Stomach (tissue), 19 donors: ENCODE measurements around the gene TTC9C. TPM values are rescaled to one million over a fixed set of nuclear protein-coding genes. Genes with fewer than 3 reads are reported as not detected.

ENCODE experiments used
- DNase-seq, 2 donors: peaks; one replicate each; pipeline versions ENCODE4 v3.0.0 to v3.0.0-alpha.2; 2013 to 2019
- H3K27ac ChIP-seq, 5 donors: fragments of 200-600 bp in 4 of 5; sonication (generic) in 4 of 5; one replicate each; pipeline ENCODE4 v1.5.1; 2013 to 2019; ENCODE audit warnings: mild to moderate bottlenecking in 1 of 5, moderate library complexity in 1 of 5
- H3K27me3 ChIP-seq, 3 donors: fragments of 200-600 bp; sonication (generic); one replicate each; pipeline ENCODE4 v1.5.1; 2017 to 2019; ENCODE audit warnings: mixed run types in 1 of 3
- H3K36me3 ChIP-seq, 4 donors: fragments of 200-600 bp; sonication (generic); 1 replicate in 3 of 4; 2 replicates in 1 of 4; pipeline ENCODE4 v1.5.1; 2016 to 2019
- H3K4me1 ChIP-seq, 4 donors: fragments of 200-600 bp; sonication (generic); one replicate each; pipeline ENCODE4 v1.5.1; 2016 to 2019
- H3K4me3 ChIP-seq, 4 donors: fragments of 200-600 bp; sonication (generic) in 3 of 4; one replicate each; pipeline ENCODE4 v1.5.1; 2016 to 2019; ENCODE audit warnings: mild to moderate bottlenecking in 1 of 4
- H3K9me3 ChIP-seq, 4 donors: fragments of 200-600 bp; sonication (generic); one replicate each; pipeline ENCODE4 v1.5.1; 2016 to 2019
- CTCF ChIP-seq, 7 experiments: fragments of 450-650 bp in 4 of 7; fragments of 200-600 bp in 3 of 7; sonication (generic) in 3 of 7; IDR thresholded peaks; one replicate each; pipeline ENCODE4 v1.5.1; 2016 to 2019; ENCODE audit warnings: antibody characterized with exemption in 7 of 7, control low read depth in 2 of 7, mild to moderate bottlenecking in 1 of 7
- EP300 ChIP-seq: sonication (generic); formaldehyde crosslinking; IDR thresholded peaks from one replicate; pipeline ENCODE4 v1.6.1; 2017; ENCODE audit warnings: antibody characterized with exemption
- POLR2A ChIP-seq, 4 donors: fragments of 450-650 bp; IDR thresholded peaks; one replicate each; pipeline ENCODE4 v1.6.1; 2016; ENCODE audit warnings: antibody characterized with exemption in 4 of 4, control low read depth in 2 of 4, mild to moderate bottlenecking in 1 of 4, moderate library complexity in 1 of 4
- POLR2AphosphoS5 ChIP-seq, 3 donors: sonication (generic); formaldehyde crosslinking; IDR thresholded peaks; one replicate each; pipeline ENCODE4 v1.6.1; 2016; ENCODE audit warnings: antibody characterized with exemption in 3 of 3
- WGBS, 5 donors: extraction: QIAGEN DNeasy Blood & Tissue Kit in 3 of 5; methylation state at CpG; one replicate each; pipeline versions ENCODE4 v1.1.5 to v1.1.7; 2013 to 2018; 5-methylcytosine and 5-hydroxymethylcytosine counted together
- intact Hi-C: fragments of 100-400 bp; cut with DNase I; formaldehyde crosslinking; loops from one replicate; pipeline ENCODE4 v1.15.1; 2023; ENCODE audit warnings: low total_unique reads
- long read RNA-seq, 10 donors: transcript quantifications; one replicate each; lab custom pipeline, GENCODE V29; 2026
- polyA plus RNA-seq, 3 donors: library from polyadenylated mRNA; stranded (reverse); fragments of 200-250 nt; gene quantifications; one replicate each; pipeline ENCODE4 v1.2.3, GENCODE V29; 2013
- total RNA-seq, 5 donors: library from RNA; depleted of rRNA; stranded (reverse); fragments of >200 nt; gene quantifications; one replicate each; pipeline versions ENCODE4 v1.1.0 to v1.2.3, GENCODE V29; 2014 to 2016
- donor health status: healthy with polysubstance abuse.
- donor health status: Bipolar disorder and iron deficiency.
- donor health status: healthy.

The TTC9C gene
- total RNA-seq, result 10 to 100 TPM in 1 of 5 donors, 1 to 10 TPM in 3, under 1 TPM in 1; 0.89 to 26.6 (median 8.2) TPM
- polyA plus RNA-seq, result 10 to 100 TPM; 16.6 to 33.6 (median 26.0) TPM
- long read RNA-seq, donor 1, transcript TTC9C-202 (3 exons, 1,080 nt), result major isoform, 5 of 8 reads
- long read RNA-seq, donor 1, partial matches to known transcripts, result 0 of 8 reads
- long read RNA-seq, donor 1, other reads (novel, unspliced or antisense), result 0 of 8 reads
- long read RNA-seq, donor 2, transcript TTC9C-202 (3 exons, 1,080 nt), result major isoform, 5 of 10 reads
- long read RNA-seq, donor 2, partial matches to known transcripts, result 0 of 10 reads
- long read RNA-seq, donor 2, other reads (novel, unspliced or antisense), result 0 of 10 reads
- long read RNA-seq, donor 3, transcript TTC9C-206 (1 exons, 346 nt), result major isoform, 7 of 9 reads
- long read RNA-seq, donor 3, partial matches to known transcripts, result 0 of 9 reads
- long read RNA-seq, donor 3, other reads (novel, unspliced or antisense), result 0 of 9 reads
- long read RNA-seq, donor 4, partial matches to known transcripts, result 0 of 3 reads
- long read RNA-seq, donor 4, other reads (novel, unspliced or antisense), result 0 of 3 reads
- long read RNA-seq, donor 5, transcript TTC9C-202 (3 exons, 1,080 nt), result minor isoform, 7 of 23 reads
- long read RNA-seq, donor 5, transcript TTC9C-206 (1 exons, 346 nt), result major isoform, 14 of 23 reads
- long read RNA-seq, donor 5, partial matches to known transcripts, result 0 of 23 reads
- long read RNA-seq, donor 5, other reads (novel, unspliced or antisense), result 0 of 23 reads
- long read RNA-seq, donor 6, transcript TTC9C-202 (3 exons, 1,080 nt), result minor isoform, 9 of 22 reads
- long read RNA-seq, donor 6, transcript TTC9C-206 (1 exons, 346 nt), result major isoform, 12 of 22 reads
- long read RNA-seq, donor 6, partial matches to known transcripts, result 0 of 22 reads
- long read RNA-seq, donor 6, other reads (novel, unspliced or antisense), result 0 of 22 reads
- long read RNA-seq, donor 7, transcript TTC9C-202 (3 exons, 1,080 nt), result minor isoform, 5 of 16 reads
- long read RNA-seq, donor 7, transcript TTC9C-206 (1 exons, 346 nt), result major isoform, 11 of 16 reads
- long read RNA-seq, donor 7, partial matches to known transcripts, result 0 of 16 reads
- long read RNA-seq, donor 7, other reads (novel, unspliced or antisense), result 0 of 16 reads
- long read RNA-seq, donor 8, transcript TTC9C-206 (1 exons, 346 nt), result major isoform, 8 of 12 reads
- long read RNA-seq, donor 8, partial matches to known transcripts, result 0 of 12 reads
- long read RNA-seq, donor 8, other reads (novel, unspliced or antisense), result 0 of 12 reads
- long read RNA-seq, donor 9, transcript TTC9C-206 (1 exons, 346 nt), result major isoform, 10 of 19 reads
- long read RNA-seq, donor 9, partial matches to known transcripts, result 5 of 19 reads
- long read RNA-seq, donor 9, other reads (novel, unspliced or antisense), result 0 of 19 reads
- long read RNA-seq, donor 10, partial matches to known transcripts, result 0 of 7 reads
- long read RNA-seq, donor 10, other reads (novel, unspliced or antisense), result 0 of 7 reads

GRCh38 chr11:62728171-62728988, at the start of gene TTC9C:
Gene TTC9C, plus strand, starts transcription at chr11:62728486. Its CDS starts 363 bp downstream, at chr11:62728849.
- Histone ChIP-seq H3K36me3 (peaks cover 14 to 35% (median 29%) of the 10 kb centered on the region in 4 donors), H3K4me3 (peak within 1 kb of the TSS; percentile 88 to 99 (median 93)), H3K4me1 (peaks cover 35 to 72% (median 54%) of the 10 kb centered on the region in 4 donors), H3K27ac (peak within 1 kb of the TSS; percentile 90 to 99 (median 95)), H3K27me3 (no peaks in the 10 kb centered on the region), H3K9me3 (no peaks in the 10 kb centered on the region)
- 0 to 1% (median 0%) methylated on average over 28 to 29 of the region's 29 CpGs for WGBS, 5 donors
- TF ChIP-seq POLR2A (IDR thresholded peaks at IDR 0.05) (peak in 1 of 4 donors; percentile 21), POLR2AphosphoS5 (IDR thresholded peaks at IDR 0.05) (peak in 2 of 3 donors; percentile 72 to 91), CTCF (IDR thresholded peaks at IDR 0.05) (no peak)
- peak; percentile 90 to 95 for DNase-seq
- intact Hi-C loops, result no loop called here

GRCh38 chr11:62678770-62679696, 49.3 kb upstream of the TTC9C start, which contains the start of gene UBXN1:
Gene UBXN1, minus strand, starts transcription at chr11:62679073. Its CDS starts 150 bp downstream, at chr11:62678923.
- peak within 1 kb of the TSS; percentile 91 to 95 (median 93) for H3K27ac ChIP-seq
- peak; percentile 89 to 96 for DNase-seq
- TF ChIP-seq CTCF (IDR thresholded peaks at IDR 0.05) (no peak), POLR2A (IDR thresholded peaks at IDR 0.05) (no peak), POLR2AphosphoS5 (IDR thresholded peaks at IDR 0.05) (peak; percentile 72 to 95 (median 87))
- H3K27me3 ChIP-seq, result no peaks in the 10 kb centered on the region
- peaks cover 18 to 50% (median 35%) of the 10 kb centered on the region in 4 donors for H3K4me1 ChIP-seq
- WGBS, 5 donors, result 5 to 8% (median 7%) methylated on average over 34 to 55 of the region's 55 CpGs
- intact Hi-C loops, result no loop called here
- no peaks in the 10 kb centered on the region for H3K9me3 ChIP-seq
- H3K4me3 ChIP-seq, result peak within 1 kb of the TSS; percentile 92 to 99 (median 99)
- H3K36me3 ChIP-seq, result peaks cover 23 to 40% (median 39%) of the 10 kb centered on the region in 4 donors

GRCh38 chr11:62680825-62681240, 47.5 kb upstream of the TTC9C start:
- peak; percentile 47 to 87 for DNase-seq
- peak overlapping the region in 3 of 5 donors; percentile 18 to 93 (median 91) for H3K27ac ChIP-seq
- H3K4me1 ChIP-seq, result peaks cover 18 to 48% (median 32%) of the 10 kb centered on the region in 4 donors
- H3K36me3 ChIP-seq, result peaks cover 19 to 22% (median 22%) of the 10 kb centered on the region in 4 donors
- H3K4me3 ChIP-seq, result no peak overlapping the region
- intact Hi-C loops, result no loop called here
- 34 to 41% (median 36%) methylated on average over 3 to 4 of the region's 4 CpGs for WGBS, 5 donors
- no peaks in the 10 kb centered on the region for H3K9me3 ChIP-seq
- TF ChIP-seq EP300 (no peak), POLR2A (IDR thresholded peaks at IDR 0.05) (no peak), POLR2AphosphoS5 (IDR thresholded peaks at IDR 0.05) (peak in 1 of 3 donors; percentile 46), CTCF (IDR thresholded peaks at IDR 0.05) (peak in 5 of 7 experiments; percentile 38 to 52 (median 50))
- no peaks in the 10 kb centered on the region for H3K27me3 ChIP-seq
